Neural crest cell (in vitro differentiated cells): ENCODE results near the gene SYS1. TPM values are rescaled to one million over a fixed set of nuclear protein-coding genes. Genes with fewer than 3 reads are reported as not detected.
A peak's percentile ranks its signal among the peaks of the same experiment; 100 is the strongest.

Source experiments
- DNase-seq: peaks from one replicate; pipeline ENCODE4 v3.0.0; 2021; ENCODE audit warnings: low read depth, mixed read lengths, low spot score
- H3K27ac Mint-ChIP-seq: one replicate; pipeline ENCODE4 v1.8.0; 2021; ENCODE audit warnings: mild to moderate bottlenecking, mixed read lengths; ENCODE audit not compliant: unreplicated experiment
- H3K27me3 Mint-ChIP-seq: 2 replicates; pipeline ENCODE4 v1.8.0; 2021; ENCODE audit warnings: low read depth, mild to moderate bottlenecking, mixed read lengths
- H3K36me3 Mint-ChIP-seq: 2 replicates; pipeline ENCODE4 v1.8.0; 2021; ENCODE audit warnings: low read depth, mild to moderate bottlenecking, mixed read lengths
- H3K4me1 Mint-ChIP-seq: 2 replicates; pipeline ENCODE4 v1.8.0; 2021; ENCODE audit warnings: mixed read lengths
- H3K4me3 Mint-ChIP-seq: one replicate; pipeline ENCODE4 v1.8.0; 2021; ENCODE audit warnings: mild to moderate bottlenecking, mixed read lengths
- H3K9me3 Mint-ChIP-seq: 2 replicates; pipeline ENCODE4 v1.8.0; 2021; ENCODE audit warnings: mixed read lengths
- CTCF ChIP-seq: fragments of 200-600 bp; sonication (generic); conservative IDR thresholded peaks from 2 replicates; pipeline ENCODE4 v1.5.0; 2021; ENCODE audit warnings: antibody characterized with exemption, mild to moderate bottlenecking
- total RNA-seq: library from RNA; stranded (reverse); gene quantifications from 2 replicates; pipeline ENCODE4 v1.2.1, GENCODE V29; 2021

SYS1 gene
- total RNA-seq, 1 donor from 2014 or later: 24.6 TPM

GRCh38 chr20:45373353-45374100 is 10.6 kb downstream of the SYS1 start:
- no peaks in the 10 kb centered on the region for H3K27me3 Mint-ChIP-seq
- H3K36me3 Mint-ChIP-seq: no peaks in the 10 kb centered on the region
- no peaks in the 10 kb centered on the region for H3K9me3 Mint-ChIP-seq
- TF ChIP-seq CTCF: peak; percentile 82
- H3K4me1 Mint-ChIP-seq: peaks cover 13% of the 10 kb centered on the region
- peak overlapping the region; percentile 56 for H3K4me3 Mint-ChIP-seq
- no peak overlapping the region for H3K27ac Mint-ChIP-seq
- peak; percentile 73 for DNase-seq

- Mint-ChIP-seq H3K27ac (no peak overlapping the region), H3K27me3 (no peaks in the 10 kb centered on the region), H3K4me1 (peaks cover 13% of the 10 kb centered on the region), H3K36me3 (no peaks in the 10 kb centered on the region), H3K9me3 (no peaks in the 10 kb centered on the region), H3K4me3 (peak overlapping the region; percentile 56)
- DNase-seq: no peak
- no peak for TF ChIP-seq CTCF
Measured at GRCh38 chr20:45374101-45374467, 11.1 kb downstream of the SYS1 start.

GRCh38 chr20:45374966-45375365 is 12.0 kb downstream of the SYS1 start:
- no peak overlapping the region for H3K27ac Mint-ChIP-seq
- no peak for TF ChIP-seq CTCF
- H3K9me3 Mint-ChIP-seq: no peaks in the 10 kb centered on the region
- DNase-seq: no peak
- H3K4me1 Mint-ChIP-seq: peaks cover 13% of the 10 kb centered on the region
- no peak overlapping the region for H3K4me3 Mint-ChIP-seq
- no peaks in the 10 kb centered on the region for H3K36me3 Mint-ChIP-seq
- H3K27me3 Mint-ChIP-seq: no peaks in the 10 kb centered on the region

- Mint-ChIP-seq H3K27me3 (no peaks in the 10 kb centered on the region), H3K4me3 (no peak overlapping the region), H3K27ac (no peak overlapping the region), H3K9me3 (no peaks in the 10 kb centered on the region), H3K36me3 (no peaks in the 10 kb centered on the region), H3K4me1 (peaks cover 12% of the 10 kb centered on the region)
- DNase-seq: no peak
- TF ChIP-seq CTCF: no peak
Measured at GRCh38 chr20:45377269-45377668, 14.3 kb downstream of the SYS1 start.

- no peak for DNase-seq
- H3K27ac Mint-ChIP-seq: no peak within 1 kb of the TSS
- peaks cover 10% of the 10 kb centered on the region for H3K4me1 Mint-ChIP-seq
- H3K4me3 Mint-ChIP-seq: no peak within 1 kb of the TSS
- no peaks in the 10 kb centered on the region for H3K9me3 Mint-ChIP-seq
- H3K27me3 Mint-ChIP-seq: no peaks in the 10 kb centered on the region
- no peak for TF ChIP-seq CTCF
- no peaks in the 10 kb centered on the region for H3K36me3 Mint-ChIP-seq
Measured at GRCh38 chr20:45378191-45378590, 15.2 kb downstream of the SYS1 start, which contains the start of gene TP53TG5. Gene TP53TG5 (minus strand): TSS chr20:45378325. CDS start chr20:45378236, 89 bp downstream.
